ENCODE data around the gene BRICD5.

GRCh38 chr16:2199095-2199494, 11.6 kb downstream of the BRICD5 start:
- TF ChIP-seq GATA2 (IDR thresholded peaks at IDR 0.05; ENCODE audit: low read depth, low read length) (no peak), GATA3 (IDR thresholded peaks at IDR 0.05; ENCODE audit: low read depth, low read length) (no peak)

Data from SH-SY5Y (cell line).